Fibroblast of the aortic adventitia (primary cell): ENCODE measurements around the gene HJV. TPM values are rescaled to one million over a fixed set of nuclear protein-coding genes. Genes with fewer than 3 reads are reported as not detected.

Source experiments
- DNase-seq: peaks from one replicate; pipeline ENCODE4 v3.0.0-alpha.2; 2010; ENCODE audit warnings: low read depth
- H3K4me3 ChIP-seq: 2 replicates; pipeline ENCODE4 v1.5.1; 2011; ENCODE audit warnings: low read depth, mild to moderate bottlenecking, control low read depth, low read length, moderate library complexity
- CTCF ChIP-seq: IDR thresholded peaks from 2 replicates; pipeline ENCODE4 v1.5.1; 2011; ENCODE audit warnings: mild to moderate bottlenecking, low read length, control low read depth, inconsistent platforms; ENCODE audit not compliant: insufficient read depth
- total RNA-seq: library from RNA; depleted of rRNA; stranded (reverse); fragments of >200 nt; gene quantifications from 2 replicates; pipeline ENCODE4 v1.2.3, GENCODE V29; 2012; ENCODE audit warnings: low replicate concordance

The HJV gene
- total RNA-seq, 1 donor = not detected

- peak; percentile 47 for DNase-seq
Measured at GRCh38 chr1:145999321-146000024, 22.1 kb downstream of the HJV start.

GRCh38 chr1:145997718-145998023, 23.9 kb downstream of the HJV start:
- no peak overlapping the region for H3K4me3 ChIP-seq
- no peak for DNase-seq
- TF ChIP-seq CTCF = peak; percentile 19

More at GRCh38 chr1:145999321-146000024, 22.1 kb downstream of the HJV start:
- no peak for TF ChIP-seq CTCF
- H3K4me3 ChIP-seq = no peak overlapping the region

- H3K4me3 ChIP-seq = peak overlapping the region; percentile 73
- no peak for DNase-seq
- TF ChIP-seq CTCF = no peak
Measured at GRCh38 chr1:145997016-145997717, 24.4 kb downstream of the HJV start.

GRCh38 chr1:145996433-145997015, 25.0 kb downstream of the HJV start, which contains the start of gene TXNIP:
TSS of gene TXNIP (minus strand) at chr1:145996579. CDS start at chr1:145996266, 313 bp downstream.
- DNase-seq = peak; percentile 97
- TF ChIP-seq CTCF = no peak

GRCh38 chr1:145995964-145996432, 25.5 kb downstream of the HJV start:
- no peak for TF ChIP-seq CTCF
- H3K4me3 ChIP-seq = peak overlapping the region; percentile 99
- DNase-seq = no peak

More at GRCh38 chr1:145996433-145997015, 25.0 kb downstream of the HJV start, which contains the start of gene TXNIP:
- peak within 1 kb of the TSS; percentile 99 for H3K4me3 ChIP-seq

- no peak for TF ChIP-seq CTCF
- DNase-seq = no peak
Measured at GRCh38 chr1:145995148-145995881, 26.2 kb downstream of the HJV start.

More at GRCh38 chr1:145995148-145995881, 26.2 kb downstream of the HJV start:
- peak overlapping the region; percentile 99 for H3K4me3 ChIP-seq
